Retinal pigment epithelial cell (primary cell): Measurements from ENCODE around the gene POLE3.

Experiments
- DNase-seq: peaks from one replicate; pipeline ENCODE4 v3.0.0-alpha.2; 2010; ENCODE audit warnings: low read depth
- H3K4me3 ChIP-seq: 2 replicates; pipeline ENCODE4 v1.5.1; 2011; ENCODE audit warnings: mild to moderate bottlenecking, low read length, control low read depth, moderate library complexity
- TF ChIP-seq, protein P1 (sequence below): conservative IDR thresholded peaks from 2 replicates; pipeline ENCODE4 v1.5.1; 2011; ENCODE audit warnings: low read depth, low read length, control low read depth, inconsistent platforms

The POLE3 gene

DNA sequence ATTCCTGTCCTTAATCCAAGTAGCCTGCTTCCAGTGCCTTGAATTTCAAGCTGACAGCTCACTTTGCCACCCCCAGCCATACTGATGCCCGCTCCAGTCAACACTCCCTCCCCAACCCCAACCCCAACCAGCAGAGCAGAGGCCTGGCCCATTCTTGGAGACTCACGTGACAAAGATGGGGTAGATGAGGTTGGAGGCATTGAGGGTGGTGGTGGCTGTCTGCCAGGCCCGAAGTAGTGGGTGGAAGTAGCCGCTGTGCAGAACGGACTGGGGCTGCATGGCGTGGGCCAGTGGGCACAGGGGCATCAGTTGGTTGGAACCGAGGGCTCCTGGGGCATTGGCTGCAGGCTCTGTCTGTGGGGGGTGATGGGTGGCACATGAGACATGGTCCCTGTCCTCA, 17.2 kb downstream of the POLE3 start:
- TF ChIP-seq, protein P1, sequence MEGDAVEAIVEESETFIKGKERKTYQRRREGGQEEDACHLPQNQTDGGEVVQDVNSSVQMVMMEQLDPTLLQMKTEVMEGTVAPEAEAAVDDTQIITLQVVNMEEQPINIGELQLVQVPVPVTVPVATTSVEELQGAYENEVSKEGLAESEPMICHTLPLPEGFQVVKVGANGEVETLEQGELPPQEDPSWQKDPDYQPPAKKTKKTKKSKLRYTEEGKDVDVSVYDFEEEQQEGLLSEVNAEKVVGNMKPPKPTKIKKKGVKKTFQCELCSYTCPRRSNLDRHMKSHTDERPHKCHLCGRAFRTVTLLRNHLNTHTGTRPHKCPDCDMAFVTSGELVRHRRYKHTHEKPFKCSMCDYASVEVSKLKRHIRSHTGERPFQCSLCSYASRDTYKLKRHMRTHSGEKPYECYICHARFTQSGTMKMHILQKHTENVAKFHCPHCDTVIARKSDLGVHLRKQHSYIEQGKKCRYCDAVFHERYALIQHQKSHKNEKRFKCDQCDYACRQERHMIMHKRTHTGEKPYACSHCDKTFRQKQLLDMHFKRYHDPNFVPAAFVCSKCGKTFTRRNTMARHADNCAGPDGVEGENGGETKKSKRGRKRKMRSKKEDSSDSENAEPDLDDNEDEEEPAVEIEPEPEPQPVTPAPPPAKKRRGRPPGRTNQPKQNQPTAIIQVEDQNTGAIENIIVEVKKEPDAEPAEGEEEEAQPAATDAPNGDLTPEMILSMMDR: no peak
- H3K4me3 ChIP-seq: no peak overlapping the region
- DNase-seq: no peak

DNA sequence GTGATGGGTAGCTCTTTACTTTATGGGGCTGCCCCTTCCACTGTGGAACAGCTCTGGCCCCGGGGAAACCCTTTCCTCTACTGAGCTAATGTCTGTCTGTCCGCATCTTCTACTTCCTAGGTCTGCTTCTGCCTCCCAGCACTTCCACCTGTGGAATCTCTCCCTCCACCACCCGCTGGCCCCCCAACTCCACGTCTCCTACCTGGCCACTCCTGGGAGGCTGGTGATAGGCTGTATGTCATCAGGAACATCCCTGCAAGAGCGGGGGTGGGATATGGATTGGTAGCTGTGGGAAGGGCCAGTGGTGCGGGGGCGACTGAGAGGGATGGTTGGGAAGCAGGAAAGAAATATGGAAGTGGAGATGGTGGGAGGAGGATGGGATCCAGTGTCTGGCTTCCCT, 18.6 kb downstream of the POLE3 start:
- TF ChIP-seq, protein P1: no peak
- no peak for DNase-seq
- no peak overlapping the region for H3K4me3 ChIP-seq

GRCh38 chr9:113390192-113390960, 20.1 kb downstream of the POLE3 start:
- TF ChIP-seq, protein P1: no peak
- no peak for DNase-seq
- no peak overlapping the region for H3K4me3 ChIP-seq

DNA sequence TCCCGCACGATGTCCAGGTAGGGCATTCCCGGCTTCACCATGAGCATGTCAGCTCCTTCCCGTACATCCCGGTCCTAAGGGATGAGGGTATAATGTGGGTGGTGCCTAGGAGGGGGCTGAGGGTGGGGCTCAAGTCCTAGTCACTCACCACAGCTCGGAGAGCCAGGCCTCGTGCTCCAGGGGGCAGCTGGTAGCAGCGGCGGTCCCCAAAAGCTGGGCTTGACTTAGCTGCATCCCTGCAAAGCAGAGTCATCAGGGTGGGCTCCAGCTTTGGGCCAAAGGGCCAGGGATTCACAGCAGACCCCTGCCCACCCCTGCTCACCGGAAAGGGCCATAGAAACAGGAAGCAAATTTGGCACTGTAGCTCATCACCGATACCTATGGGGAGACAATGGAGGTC, 21.0 kb downstream of the POLE3 start:
- no peak for DNase-seq
- H3K4me3 ChIP-seq: no peak overlapping the region
- TF ChIP-seq, protein P1: no peak

- TF ChIP-seq, protein P1: no peak
- H3K4me3 ChIP-seq: no peak overlapping the region
- no peak for DNase-seq
Measured at GRCh38 chr9:113388833-113389232, 21.6 kb downstream of the POLE3 start.

- no peak overlapping the region for H3K4me3 ChIP-seq
- TF ChIP-seq, protein P1: no peak
- DNase-seq: no peak
Measured at GRCh38 chr9:113387560-113388230, 22.8 kb downstream of the POLE3 start.
